HCT116 (cell line): ENCODE measurements around the gene SYTL3.

Source experiments
- CEBPB ChIP-seq: IDR thresholded peaks from 2 replicates; pipeline ENCODE4 v1.6.1; 2012; ENCODE audit warnings: low read depth
- EGR1 ChIP-seq: IDR thresholded peaks from 2 replicates; pipeline ENCODE4 v1.6.1; 2012; ENCODE audit warnings: low read depth
- EZH2 ChIP-seq: fragments of 200-600 bp; sonication (generic); IDR thresholded peaks from 2 replicates; pipeline ENCODE4 v1.6.1; 2017; ENCODE audit warnings: antibody characterized with exemption, mixed run types
- POLR2A ChIP-seq: IDR thresholded peaks from 2 replicates; pipeline ENCODE4 v1.7.0; 2011; ENCODE audit warnings: borderline replicate concordance; ENCODE audit not compliant: insufficient read depth, insufficient read length; ENCODE audit errors: extremely low read depth
- POLR2AphosphoS5 ChIP-seq: IDR thresholded peaks from 2 replicates; pipeline ENCODE4 v1.6.1; 2011; ENCODE audit warnings: mild to moderate bottlenecking, low read depth, low read length, moderate library complexity
- SP1 ChIP-seq: IDR thresholded peaks from 2 replicates; pipeline ENCODE4 v1.6.1; 2012; ENCODE audit warnings: low read depth
- SRF ChIP-seq: IDR thresholded peaks from 2 replicates; pipeline ENCODE4 v1.6.1; 2012; ENCODE audit warnings: low read depth
- TF ChIP-seq, protein P1 (sequence below), 3 experiments: fragments of 200-600 bp in 1 of 3; sonication (generic) in 1 of 3; IDR thresholded peaks in 2 of 3; conservative IDR thresholded peaks in 1 of 3; 2 replicates each; pipeline ENCODE4 v1.5.1; 2012 to 2017; ENCODE audit warnings: low read depth in 2 of 3, low read length in 2 of 3, antibody characterized with exemption in 1 of 3, borderline replicate concordance in 1 of 3, control low read depth in 1 of 3, mild to moderate bottlenecking in 1 of 3, mixed read lengths in 1 of 3, mixed run types in 1 of 3, moderate library complexity in 1 of 3; ENCODE audit not compliant: insufficient read depth in 1 of 3
- TF ChIP-seq, protein P2 (sequence below): IDR thresholded peaks from 2 replicates; pipeline ENCODE4 v1.6.1; 2012; ENCODE audit warnings: low read depth

DNA sequence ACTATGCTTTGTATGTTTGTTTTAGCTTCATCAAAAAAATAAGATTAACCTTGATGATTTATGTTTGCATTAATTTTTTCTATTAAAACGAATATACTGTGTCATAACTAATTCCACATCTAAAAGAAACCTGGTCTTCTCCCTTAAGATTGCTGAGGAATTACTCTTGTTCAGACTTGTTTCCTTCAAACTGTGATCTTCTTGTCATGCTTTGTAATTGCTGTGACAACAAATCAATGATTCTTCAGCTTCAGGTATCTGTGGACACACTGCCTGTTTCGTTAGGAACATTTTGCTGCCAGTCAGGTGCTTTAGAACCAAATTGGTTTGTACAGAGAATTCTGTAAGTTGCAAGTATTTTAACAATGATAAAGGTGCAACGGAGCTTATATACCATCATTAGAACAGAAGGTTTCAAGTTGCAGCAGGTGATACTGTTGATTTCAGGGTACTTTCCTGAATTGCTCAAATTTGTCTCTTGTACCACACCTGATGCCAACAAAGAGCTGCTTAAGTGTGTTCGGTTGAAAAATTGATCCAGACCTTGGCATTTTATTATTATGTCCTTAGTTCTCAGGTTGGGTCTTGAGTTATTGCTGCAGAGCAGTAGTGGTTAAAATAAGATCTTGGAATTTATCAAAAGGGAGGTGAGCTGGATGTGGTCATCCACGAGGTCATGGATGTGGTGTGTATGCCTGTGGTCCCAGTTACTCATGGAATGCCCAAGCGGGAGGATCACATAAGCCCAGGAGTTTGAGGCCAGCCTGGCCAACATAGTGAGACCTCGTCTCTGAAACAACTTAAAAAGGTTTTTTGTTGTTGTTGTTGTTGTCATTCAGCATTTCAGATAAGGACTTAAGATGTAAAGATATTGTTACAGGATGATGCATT, 19.5 kb downstream of the SYTL3 start:
- no peak for TF ChIP-seq POLR2A
- TF ChIP-seq EZH2: no peak
- TF ChIP-seq, protein P1, sequence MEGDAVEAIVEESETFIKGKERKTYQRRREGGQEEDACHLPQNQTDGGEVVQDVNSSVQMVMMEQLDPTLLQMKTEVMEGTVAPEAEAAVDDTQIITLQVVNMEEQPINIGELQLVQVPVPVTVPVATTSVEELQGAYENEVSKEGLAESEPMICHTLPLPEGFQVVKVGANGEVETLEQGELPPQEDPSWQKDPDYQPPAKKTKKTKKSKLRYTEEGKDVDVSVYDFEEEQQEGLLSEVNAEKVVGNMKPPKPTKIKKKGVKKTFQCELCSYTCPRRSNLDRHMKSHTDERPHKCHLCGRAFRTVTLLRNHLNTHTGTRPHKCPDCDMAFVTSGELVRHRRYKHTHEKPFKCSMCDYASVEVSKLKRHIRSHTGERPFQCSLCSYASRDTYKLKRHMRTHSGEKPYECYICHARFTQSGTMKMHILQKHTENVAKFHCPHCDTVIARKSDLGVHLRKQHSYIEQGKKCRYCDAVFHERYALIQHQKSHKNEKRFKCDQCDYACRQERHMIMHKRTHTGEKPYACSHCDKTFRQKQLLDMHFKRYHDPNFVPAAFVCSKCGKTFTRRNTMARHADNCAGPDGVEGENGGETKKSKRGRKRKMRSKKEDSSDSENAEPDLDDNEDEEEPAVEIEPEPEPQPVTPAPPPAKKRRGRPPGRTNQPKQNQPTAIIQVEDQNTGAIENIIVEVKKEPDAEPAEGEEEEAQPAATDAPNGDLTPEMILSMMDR (IDR thresholded peaks at IDR 0.05 in 2 of 3, conservative IDR thresholded peaks at IDR 0.05 in 1 of 3; ENCODE audit: borderline replicate concordance in 1 of 3, insufficient read depth in 1 of 3, low read depth in 2 of 3, low read length in 2 of 3): no peak
- TF ChIP-seq SP1: no peak
- no peak for TF ChIP-seq EGR1
- TF ChIP-seq, protein P2, sequence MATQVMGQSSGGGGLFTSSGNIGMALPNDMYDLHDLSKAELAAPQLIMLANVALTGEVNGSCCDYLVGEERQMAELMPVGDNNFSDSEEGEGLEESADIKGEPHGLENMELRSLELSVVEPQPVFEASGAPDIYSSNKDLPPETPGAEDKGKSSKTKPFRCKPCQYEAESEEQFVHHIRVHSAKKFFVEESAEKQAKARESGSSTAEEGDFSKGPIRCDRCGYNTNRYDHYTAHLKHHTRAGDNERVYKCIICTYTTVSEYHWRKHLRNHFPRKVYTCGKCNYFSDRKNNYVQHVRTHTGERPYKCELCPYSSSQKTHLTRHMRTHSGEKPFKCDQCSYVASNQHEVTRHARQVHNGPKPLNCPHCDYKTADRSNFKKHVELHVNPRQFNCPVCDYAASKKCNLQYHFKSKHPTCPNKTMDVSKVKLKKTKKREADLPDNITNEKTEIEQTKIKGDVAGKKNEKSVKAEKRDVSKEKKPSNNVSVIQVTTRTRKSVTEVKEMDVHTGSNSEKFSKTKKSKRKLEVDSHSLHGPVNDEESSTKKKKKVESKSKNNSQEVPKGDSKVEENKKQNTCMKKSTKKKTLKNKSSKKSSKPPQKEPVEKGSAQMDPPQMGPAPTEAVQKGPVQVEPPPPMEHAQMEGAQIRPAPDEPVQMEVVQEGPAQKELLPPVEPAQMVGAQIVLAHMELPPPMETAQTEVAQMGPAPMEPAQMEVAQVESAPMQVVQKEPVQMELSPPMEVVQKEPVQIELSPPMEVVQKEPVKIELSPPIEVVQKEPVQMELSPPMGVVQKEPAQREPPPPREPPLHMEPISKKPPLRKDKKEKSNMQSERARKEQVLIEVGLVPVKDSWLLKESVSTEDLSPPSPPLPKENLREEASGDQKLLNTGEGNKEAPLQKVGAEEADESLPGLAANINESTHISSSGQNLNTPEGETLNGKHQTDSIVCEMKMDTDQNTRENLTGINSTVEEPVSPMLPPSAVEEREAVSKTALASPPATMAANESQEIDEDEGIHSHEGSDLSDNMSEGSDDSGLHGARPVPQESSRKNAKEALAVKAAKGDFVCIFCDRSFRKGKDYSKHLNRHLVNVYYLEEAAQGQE: no peak
- TF ChIP-seq CEBPB: no peak
- TF ChIP-seq POLR2AphosphoS5: no peak
- no peak for TF ChIP-seq SRF
